SU-DHL-6 (cell line): ENCODE results near the gene CCDC30.

Source experiments
- CTCF ChIP-seq: fragments of 200-600 bp; sonication (generic); IDR thresholded peaks from one replicate; pipeline ENCODE4 v1.5.1; 2017; ENCODE audit warnings: antibody characterized with exemption, mild to moderate bottlenecking, low read length, moderate library complexity; ENCODE audit not compliant: insufficient read depth, poor library complexity, severe bottlenecking
- EZH2phosphoT487 ChIP-seq: fragments of 200-600 bp; sonication (generic), shearing (Covaris generic); conservative IDR thresholded peaks from 2 replicates; pipeline ENCODE4 v1.6.1; 2018; ENCODE audit warnings: mild to moderate bottlenecking, antibody characterized with exemption, low read length, moderate library complexity, mixed read lengths

GRCh38 chr1:42680921-42681683 is 218.0 kb downstream of the CCDC30 start:
- TF ChIP-seq CTCF: no peak
- TF ChIP-seq EZH2phosphoT487: no peak
